Hepatocyte (in vitro differentiated cells): ENCODE results near the gene PRSS36.

Source experiments
- EZH2 ChIP-seq: fragments of 200-600 bp; sonication (generic); IDR thresholded peaks from 2 replicates; pipeline ENCODE4 v1.6.1; 2016; ENCODE audit warnings: antibody characterized with exemption, mild to moderate bottlenecking, borderline replicate concordance
- TF ChIP-seq, protein P1 (sequence below): fragments of 200-600 bp; sonication (generic); IDR thresholded peaks from 2 replicates; pipeline ENCODE4 v1.5.1; 2016; ENCODE audit warnings: antibody characterized with exemption, mild to moderate bottlenecking; ENCODE audit not compliant: poor library complexity

DNA sequence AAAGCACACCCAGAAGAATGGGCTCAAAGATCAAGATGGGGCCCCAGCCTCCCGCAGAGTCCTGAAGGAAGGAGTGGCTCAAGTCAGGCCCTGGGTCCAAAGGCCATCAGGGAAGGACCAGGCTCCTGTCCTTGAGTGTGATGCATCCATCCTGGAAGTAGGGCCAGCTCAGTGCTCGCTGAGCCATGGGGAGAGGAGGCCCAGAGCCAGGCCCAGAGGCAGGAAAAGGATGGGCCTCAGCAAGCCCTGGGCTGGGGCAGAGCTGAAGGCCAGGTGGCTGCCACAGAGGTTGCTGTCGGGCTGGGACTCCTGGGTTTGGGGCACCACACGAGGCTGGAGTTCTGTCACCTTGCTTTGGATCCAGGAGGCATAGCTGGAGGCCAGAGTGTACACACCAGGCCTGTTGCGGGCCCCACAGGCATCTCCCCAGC is 18.0 kb downstream of the PRSS36 start:
- TF ChIP-seq, protein P1, sequence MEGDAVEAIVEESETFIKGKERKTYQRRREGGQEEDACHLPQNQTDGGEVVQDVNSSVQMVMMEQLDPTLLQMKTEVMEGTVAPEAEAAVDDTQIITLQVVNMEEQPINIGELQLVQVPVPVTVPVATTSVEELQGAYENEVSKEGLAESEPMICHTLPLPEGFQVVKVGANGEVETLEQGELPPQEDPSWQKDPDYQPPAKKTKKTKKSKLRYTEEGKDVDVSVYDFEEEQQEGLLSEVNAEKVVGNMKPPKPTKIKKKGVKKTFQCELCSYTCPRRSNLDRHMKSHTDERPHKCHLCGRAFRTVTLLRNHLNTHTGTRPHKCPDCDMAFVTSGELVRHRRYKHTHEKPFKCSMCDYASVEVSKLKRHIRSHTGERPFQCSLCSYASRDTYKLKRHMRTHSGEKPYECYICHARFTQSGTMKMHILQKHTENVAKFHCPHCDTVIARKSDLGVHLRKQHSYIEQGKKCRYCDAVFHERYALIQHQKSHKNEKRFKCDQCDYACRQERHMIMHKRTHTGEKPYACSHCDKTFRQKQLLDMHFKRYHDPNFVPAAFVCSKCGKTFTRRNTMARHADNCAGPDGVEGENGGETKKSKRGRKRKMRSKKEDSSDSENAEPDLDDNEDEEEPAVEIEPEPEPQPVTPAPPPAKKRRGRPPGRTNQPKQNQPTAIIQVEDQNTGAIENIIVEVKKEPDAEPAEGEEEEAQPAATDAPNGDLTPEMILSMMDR, result no peak
- no peak for TF ChIP-seq EZH2
